CD4-positive, alpha-beta T cell treated with Interleukin-15 for 4 hours (primary cell): ENCODE data around the gene DOK7.

Experiments
- DNase-seq: peaks from one replicate; pipeline ENCODE4 v3.0.0-alpha.2; 2020; ENCODE audit warnings: low spot score

Gene DOK7

GRCh38 chr4:3463556-3464348 is 646 bp downstream of the DOK7 start:
- DNase-seq: no peak

- no peak for DNase-seq
Observed at GRCh38 chr4:3464349-3464905, 1.3 kb downstream of the DOK7 start.

GRCh38 chr4:3464911-3465697 is 2.0 kb downstream of the DOK7 start:
- no peak for DNase-seq

- no peak for DNase-seq
Observed at GRCh38 chr4:3465698-3466671, 2.9 kb downstream of the DOK7 start.

GRCh38 chr4:3466691-3467600 is 3.8 kb downstream of the DOK7 start:
- no peak for DNase-seq

GRCh38 chr4:3467601-3468031 is 4.5 kb downstream of the DOK7 start:
- no peak for DNase-seq

- no peak for DNase-seq
Observed at GRCh38 chr4:3468154-3468553, 5.0 kb downstream of the DOK7 start.

GRCh38 chr4:3468804-3469203 is 5.7 kb downstream of the DOK7 start:
- no peak for DNase-seq

GRCh38 chr4:3469386-3470243 is 6.5 kb downstream of the DOK7 start:
- DNase-seq: no peak

GRCh38 chr4:3470244-3471097 is 7.4 kb downstream of the DOK7 start:
- no peak for DNase-seq

GRCh38 chr4:3471098-3471760 is 8.1 kb downstream of the DOK7 start:
- no peak for DNase-seq

GRCh38 chr4:3471886-3472285 is 8.8 kb downstream of the DOK7 start:
- no peak for DNase-seq

- DNase-seq: no peak
Observed at GRCh38 chr4:3472411-3473141, 9.5 kb downstream of the DOK7 start.

- DNase-seq: no peak
Observed at GRCh38 chr4:3473181-3473950, 10.3 kb downstream of the DOK7 start.

GRCh38 chr4:3473996-3474765 is 11.1 kb downstream of the DOK7 start:
- no peak for DNase-seq
